Gastroesophageal sphincter (tissue), 4 donors: ENCODE results near the gene PLXNA3. TPM values are rescaled to one million over a fixed set of nuclear protein-coding genes. Genes with fewer than 3 reads are reported as not detected.

ENCODE experiments used
- ATAC-seq: fragments of 150-250 bp; one replicate; pipeline ENCODE4 v1.9.1; 2016; ENCODE audit warnings: mild to moderate bottlenecking, moderate library complexity
- H3K27ac ChIP-seq, 4 donors: fragments of 200-600 bp; sonication (generic) in 3 of 4; 1 replicate in 3 of 4; 2 replicates in 1 of 4; pipeline ENCODE4 v1.5.1; 2016 to 2019
- H3K27me3 ChIP-seq: fragments of 200-600 bp; sonication (generic); one replicate; pipeline ENCODE4 v1.5.1; 2019
- H3K36me3 ChIP-seq, 2 donors: fragments of 200-600 bp; sonication (generic); one replicate each; pipeline ENCODE4 v1.5.1; 2019; ENCODE audit warnings: control low read depth in 1 of 2
- H3K4me1 ChIP-seq, 3 donors: fragments of 200-600 bp; sonication (generic); 1 replicate in 2 of 3; 2 replicates in 1 of 3; pipeline ENCODE4 v1.5.1; 2016 to 2019; ENCODE audit warnings: control low read depth in 2 of 3
- H3K4me3 ChIP-seq, 2 donors: fragments of 200-600 bp; sonication (generic); one replicate each; pipeline ENCODE4 v1.5.1; 2019; ENCODE audit warnings: mild to moderate bottlenecking in 1 of 2, moderate library complexity in 1 of 2
- H3K9me3 ChIP-seq, 3 donors: fragments of 200-600 bp; sonication (generic); one replicate each; pipeline ENCODE4 v1.5.1; 2017 to 2019; ENCODE audit warnings: control low read depth in 2 of 3
- EP300 ChIP-seq: sonication (generic); formaldehyde crosslinking; IDR thresholded peaks from one replicate; pipeline ENCODE4 v1.6.1; 2017; ENCODE audit warnings: antibody characterized with exemption, mild to moderate bottlenecking
- POLR2A ChIP-seq, 2 donors: fragments of 450-650 bp; IDR thresholded peaks; one replicate each; pipeline ENCODE4 v1.6.1; 2017; ENCODE audit warnings: antibody characterized with exemption in 2 of 2, mild to moderate bottlenecking in 2 of 2, moderate library complexity in 1 of 2
- POLR2AphosphoS5 ChIP-seq: sonication (generic); formaldehyde crosslinking; IDR thresholded peaks from one replicate; pipeline ENCODE4 v1.6.1; 2017; ENCODE audit warnings: antibody characterized with exemption
- WGBS, 2 donors: methylation state at CpG; one replicate each; pipeline ENCODE4 v1.1.5; 2018; ENCODE audit warnings: low coverage in 1 of 2; 5-methylcytosine and 5-hydroxymethylcytosine counted together
- total RNA-seq, 4 donors: library from RNA; depleted of rRNA; stranded (reverse); fragments of >200 nt; gene quantifications; one replicate each; pipeline ENCODE4 v1.1.0, GENCODE V29; 2016
- TF ChIP-seq, protein P1 (sequence below), 4 experiments: fragments of 200-600 bp in 2 of 4; fragments of 450-650 bp in 2 of 4; sonication (generic) in 1 of 4; IDR thresholded peaks; one replicate each; pipeline ENCODE4 v1.5.1; 2017 to 2019; ENCODE audit warnings: antibody characterized with exemption in 4 of 4, mild to moderate bottlenecking in 2 of 4, moderate library complexity in 2 of 4

The PLXNA3 gene
- total RNA-seq, 4 donors from 2014 or later = 1.5 to 13.9 (median 8.2) TPM

DNA sequence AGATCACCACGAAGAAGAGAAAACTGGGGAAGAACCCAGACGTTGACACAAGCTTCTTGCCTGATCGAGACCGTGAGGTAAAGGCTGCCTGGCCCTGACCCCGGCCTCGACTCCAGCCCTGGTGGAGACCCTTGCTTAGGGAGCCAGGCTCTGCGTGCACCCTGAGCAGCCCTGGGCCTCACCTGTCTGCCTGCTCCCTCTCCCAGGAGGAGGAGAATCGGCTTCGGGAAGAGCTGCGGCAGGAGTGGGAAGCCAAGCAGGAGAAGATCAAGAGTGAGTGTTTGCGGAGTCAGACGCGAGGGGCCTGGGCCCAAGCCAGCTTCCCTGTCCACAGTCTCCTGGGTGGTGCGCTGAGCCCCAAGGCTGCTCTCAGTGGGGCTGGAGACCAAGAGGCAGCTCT is 9.6 kb upstream of the PLXNA3 start:
- WGBS, 2 donors = 83% methylated on average over 6 of the region's 14 CpGs; no CpG with 5 or more reads in 1 of the 2 donors
- no peaks in the 10 kb centered on the region for H3K27me3 ChIP-seq
- no peaks in the 10 kb centered on the region for H3K9me3 ChIP-seq
- no peak for ATAC-seq
- TF ChIP-seq EP300 (no peak), POLR2A (IDR thresholded peaks at IDR 0.05) (no peak)
- H3K36me3 ChIP-seq = peaks cover 0 to 56% of the 10 kb centered on the region in 2 donors
- H3K27ac ChIP-seq = no peak overlapping the region
- H3K4me3 ChIP-seq = no peak overlapping the region
- peaks cover 0 to 20% (median 0%) of the 10 kb centered on the region in 3 donors for H3K4me1 ChIP-seq

DNA sequence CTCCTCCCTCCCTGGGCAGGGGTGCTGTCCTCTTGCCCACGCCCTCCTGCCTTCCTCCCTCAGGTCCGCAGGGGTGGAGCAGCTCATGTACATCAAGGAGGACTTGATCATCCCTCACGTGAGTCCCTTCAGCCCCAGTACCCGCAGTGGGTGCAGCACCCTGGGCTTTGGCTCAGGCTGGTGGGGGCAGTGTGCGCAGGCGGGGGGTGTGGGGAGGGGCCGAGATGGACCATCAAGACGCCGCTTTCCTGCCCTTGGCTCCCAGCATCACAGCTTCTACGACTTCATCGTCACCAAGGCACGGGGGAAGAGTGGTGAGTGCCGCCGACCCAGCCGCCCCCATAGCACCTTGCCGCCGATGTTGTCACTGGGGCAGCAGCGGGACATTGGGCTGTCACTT is 8.5 kb upstream of the PLXNA3 start:
- Histone ChIP-seq H3K27ac (no peak overlapping the region), H3K36me3 (peaks cover 0 to 56% of the 10 kb centered on the region in 2 donors), H3K9me3 (no peaks in the 10 kb centered on the region), H3K4me1 (peaks cover 0 to 16% (median 0%) of the 10 kb centered on the region in 3 donors), H3K4me3 (no peak overlapping the region), H3K27me3 (no peaks in the 10 kb centered on the region)
- TF ChIP-seq POLR2A (IDR thresholded peaks at IDR 0.05) (no peak), POLR2AphosphoS5 (no peak), EP300 (no peak)
- TF ChIP-seq, protein P1, sequence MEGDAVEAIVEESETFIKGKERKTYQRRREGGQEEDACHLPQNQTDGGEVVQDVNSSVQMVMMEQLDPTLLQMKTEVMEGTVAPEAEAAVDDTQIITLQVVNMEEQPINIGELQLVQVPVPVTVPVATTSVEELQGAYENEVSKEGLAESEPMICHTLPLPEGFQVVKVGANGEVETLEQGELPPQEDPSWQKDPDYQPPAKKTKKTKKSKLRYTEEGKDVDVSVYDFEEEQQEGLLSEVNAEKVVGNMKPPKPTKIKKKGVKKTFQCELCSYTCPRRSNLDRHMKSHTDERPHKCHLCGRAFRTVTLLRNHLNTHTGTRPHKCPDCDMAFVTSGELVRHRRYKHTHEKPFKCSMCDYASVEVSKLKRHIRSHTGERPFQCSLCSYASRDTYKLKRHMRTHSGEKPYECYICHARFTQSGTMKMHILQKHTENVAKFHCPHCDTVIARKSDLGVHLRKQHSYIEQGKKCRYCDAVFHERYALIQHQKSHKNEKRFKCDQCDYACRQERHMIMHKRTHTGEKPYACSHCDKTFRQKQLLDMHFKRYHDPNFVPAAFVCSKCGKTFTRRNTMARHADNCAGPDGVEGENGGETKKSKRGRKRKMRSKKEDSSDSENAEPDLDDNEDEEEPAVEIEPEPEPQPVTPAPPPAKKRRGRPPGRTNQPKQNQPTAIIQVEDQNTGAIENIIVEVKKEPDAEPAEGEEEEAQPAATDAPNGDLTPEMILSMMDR (IDR thresholded peaks at IDR 0.05) = no peak
- no CpG with 5 or more reads among the region's 18 CpGs for WGBS, 2 donors
- ATAC-seq = no peak

DNA sequence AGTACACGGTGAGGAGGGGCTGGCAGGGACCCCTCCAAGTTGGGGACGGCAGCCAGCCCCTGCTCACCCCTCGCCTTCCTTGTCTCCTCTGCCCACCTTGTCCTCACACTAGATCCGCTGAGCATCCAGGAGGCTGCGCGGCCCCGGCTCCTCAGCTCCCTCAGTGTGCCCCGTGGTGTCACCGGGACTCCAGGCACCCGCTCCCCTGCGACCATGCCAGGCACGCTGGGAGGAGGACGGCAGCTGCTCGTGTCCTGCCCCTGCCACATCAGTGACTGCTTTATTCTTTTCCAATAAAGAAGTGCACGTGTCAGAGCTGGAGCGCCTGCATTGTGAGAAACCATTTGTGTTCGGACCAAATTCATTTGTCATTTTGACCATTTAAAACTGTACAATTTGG is 7.8 kb upstream of the PLXNA3 start:
- ATAC-seq = no peak
- peaks cover 0 to 9% (median 0%) of the 10 kb centered on the region in 3 donors for H3K4me1 ChIP-seq
- H3K4me3 ChIP-seq = no peak overlapping the region
- H3K36me3 ChIP-seq = peaks cover 0 to 56% of the 10 kb centered on the region in 2 donors
- WGBS, 2 donors = 81% methylated on average over 7 of the region's 17 CpGs; no CpG with 5 or more reads in 1 of the 2 donors
- H3K27ac ChIP-seq = no peak overlapping the region
- no peaks in the 10 kb centered on the region for H3K27me3 ChIP-seq
- no peaks in the 10 kb centered on the region for H3K9me3 ChIP-seq
- TF ChIP-seq EP300 (no peak), POLR2A (IDR thresholded peaks at IDR 0.05) (no peak), POLR2AphosphoS5 (no peak)
- TF ChIP-seq, protein P1 (IDR thresholded peaks at IDR 0.05) = no peak

DNA sequence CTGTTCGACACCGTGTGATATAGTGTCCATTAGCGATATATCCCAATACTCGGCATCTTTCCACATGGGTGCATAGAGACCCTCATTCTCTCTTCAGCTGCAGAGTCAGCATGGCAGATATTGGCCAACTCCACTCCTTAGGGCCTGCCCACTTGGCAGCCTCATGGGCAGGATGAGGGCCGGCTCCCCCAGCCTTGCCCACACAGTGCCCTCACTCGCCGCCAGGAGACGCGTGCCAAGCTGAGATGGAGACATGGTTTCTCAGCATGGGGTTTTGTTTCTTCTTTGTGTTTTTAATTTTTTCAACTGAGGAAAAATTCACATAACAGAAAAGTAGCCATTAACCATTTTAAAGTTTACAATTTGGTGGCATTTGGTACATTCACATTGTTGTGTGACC is 5.3 kb upstream of the PLXNA3 start:
- TF ChIP-seq EP300 (no peak), POLR2AphosphoS5 (no peak), POLR2A (IDR thresholded peaks at IDR 0.05) (no peak)
- TF ChIP-seq, protein P1 (IDR thresholded peaks at IDR 0.05) = no peak
- 73 to 88% methylated on average over 5 of the region's 9 CpGs for WGBS, 2 donors
- no peaks in the 10 kb centered on the region for H3K9me3 ChIP-seq
- H3K4me3 ChIP-seq = no peak overlapping the region
- H3K4me1 ChIP-seq = no peaks in the 10 kb centered on the region
- no peak overlapping the region for H3K27ac ChIP-seq
- no peaks in the 10 kb centered on the region for H3K27me3 ChIP-seq
- ATAC-seq = no peak
- peaks cover 0 to 40% of the 10 kb centered on the region in 2 donors for H3K36me3 ChIP-seq

DNA sequence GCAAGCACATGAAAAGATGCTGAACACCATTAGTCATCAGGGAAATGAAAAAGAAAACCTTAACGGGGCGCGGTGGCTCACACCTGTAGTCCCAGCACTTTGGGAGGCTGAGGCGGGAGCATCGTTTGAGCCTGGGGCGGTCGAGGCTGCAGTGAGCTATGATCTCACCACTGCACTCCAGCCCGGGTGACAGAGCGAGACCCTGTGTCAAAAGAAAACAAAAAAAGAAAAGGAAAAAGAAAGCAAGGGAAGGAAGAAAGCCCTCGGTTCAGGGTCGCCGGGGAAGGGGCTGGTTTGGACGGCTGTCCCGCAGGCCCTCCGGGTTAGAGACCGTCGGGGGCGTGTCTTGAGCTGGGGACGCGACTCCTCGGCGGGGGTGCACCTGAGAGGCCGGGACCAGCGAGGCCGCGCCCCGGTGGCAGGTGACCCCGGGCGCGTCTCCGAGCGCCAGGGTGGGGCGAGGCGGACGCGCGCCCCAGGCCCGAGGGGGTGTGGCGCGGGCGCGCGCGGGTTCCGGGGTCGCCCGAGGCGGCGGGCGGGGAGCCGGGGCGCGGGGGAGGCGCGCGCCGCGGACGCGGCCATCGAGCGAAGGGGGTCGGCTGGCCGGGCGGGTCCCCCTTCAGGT is 478 bp upstream of the PLXNA3 start:
- Histone ChIP-seq H3K4me3 (peak overlapping the region; percentile 64 to 74), H3K36me3 (peaks cover 0 to 25% of the 10 kb centered on the region in 2 donors), H3K4me1 (peaks cover 0 to 16% (median 0%) of the 10 kb centered on the region in 3 donors), H3K27ac (peak overlapping the region in 3 of 4 donors; percentile 71 to 84 (median 82)), H3K9me3 (no peaks in the 10 kb centered on the region), H3K27me3 (no peaks in the 10 kb centered on the region)
- WGBS, 2 donors = 9 to 56% methylated on average over 5 to 7 of the region's 65 CpGs
- TF ChIP-seq, protein P1 (IDR thresholded peaks at IDR 0.05) = no peak
- no peak for TF ChIP-seq POLR2A (IDR thresholded peaks at IDR 0.05)
- TF ChIP-seq POLR2AphosphoS5 = no peak
- TF ChIP-seq EP300 = no peak
- peak; percentile 44 for ATAC-seq
